ENCODE data around the gene KLHDC8B. TPM values are rescaled to one million over a fixed set of nuclear protein-coding genes. Genes with fewer than 3 reads are reported as not detected.

KLHDC8B gene
- total and polyA plus RNA-seq, 3 donors from 2014 or later = 55.8 to 78.2 (median 56.6) TPM

- Histone ChIP-seq H3K36me3 (ENCODE audit: low read depth, missing control alignments) (no peaks in the 10 kb centered on the region), H3K27me3 (no peaks in the 10 kb centered on the region), H3K9me3 (no peaks in the 10 kb centered on the region), H3K4me1 (no peaks in the 10 kb centered on the region), H3K4me3 (no peak overlapping the region), H3K27ac (no peak overlapping the region)
- TF ChIP-seq, protein P1, sequence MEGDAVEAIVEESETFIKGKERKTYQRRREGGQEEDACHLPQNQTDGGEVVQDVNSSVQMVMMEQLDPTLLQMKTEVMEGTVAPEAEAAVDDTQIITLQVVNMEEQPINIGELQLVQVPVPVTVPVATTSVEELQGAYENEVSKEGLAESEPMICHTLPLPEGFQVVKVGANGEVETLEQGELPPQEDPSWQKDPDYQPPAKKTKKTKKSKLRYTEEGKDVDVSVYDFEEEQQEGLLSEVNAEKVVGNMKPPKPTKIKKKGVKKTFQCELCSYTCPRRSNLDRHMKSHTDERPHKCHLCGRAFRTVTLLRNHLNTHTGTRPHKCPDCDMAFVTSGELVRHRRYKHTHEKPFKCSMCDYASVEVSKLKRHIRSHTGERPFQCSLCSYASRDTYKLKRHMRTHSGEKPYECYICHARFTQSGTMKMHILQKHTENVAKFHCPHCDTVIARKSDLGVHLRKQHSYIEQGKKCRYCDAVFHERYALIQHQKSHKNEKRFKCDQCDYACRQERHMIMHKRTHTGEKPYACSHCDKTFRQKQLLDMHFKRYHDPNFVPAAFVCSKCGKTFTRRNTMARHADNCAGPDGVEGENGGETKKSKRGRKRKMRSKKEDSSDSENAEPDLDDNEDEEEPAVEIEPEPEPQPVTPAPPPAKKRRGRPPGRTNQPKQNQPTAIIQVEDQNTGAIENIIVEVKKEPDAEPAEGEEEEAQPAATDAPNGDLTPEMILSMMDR (IDR thresholded peaks at IDR 0.05) = no peak
- TF ChIP-seq POLR2A (IDR thresholded peaks at IDR 0.05) = no peak
- intact Hi-C loops (cut with DNase I; ENCODE audit: low total_unique reads) = no loop called here
- WGBS, 2 donors = 76 to 86% methylated on average over 1 of the region's 1 CpG
- DNase-seq = no peak
These were observed 14.1 kb upstream of the KLHDC8B start for GRCh38 chr3:49157289-49157688.

- 74 to 84% methylated on average over 5 of the region's 5 CpGs for WGBS, 2 donors
- peak; percentile 47 for DNase-seq
- TF ChIP-seq, protein P1 (IDR thresholded peaks at IDR 0.05) = no peak
- TF ChIP-seq POLR2A (IDR thresholded peaks at IDR 0.05) = no peak
These were observed 13.2 kb upstream of the KLHDC8B start for GRCh38 chr3:49158103-49158709.

GRCh38 chr3:49158792-49159191, 12.6 kb upstream of the KLHDC8B start:
- Histone ChIP-seq H3K9me3 (no peaks in the 10 kb centered on the region), H3K4me3 (no peak overlapping the region), H3K27me3 (no peaks in the 10 kb centered on the region), H3K4me1 (no peaks in the 10 kb centered on the region), H3K27ac (no peak overlapping the region), H3K36me3 (ENCODE audit: low read depth, missing control alignments) (no peaks in the 10 kb centered on the region)
- WGBS, 2 donors = 53 to 100% methylated on average over 1 to 2 of the region's 2 CpGs
- TF ChIP-seq, protein P1 (IDR thresholded peaks at IDR 0.05) = no peak
- no peak for DNase-seq
- intact Hi-C loops (cut with DNase I; ENCODE audit: low total_unique reads) = no loop called here

More at GRCh38 chr3:49158103-49158709, 13.2 kb upstream of the KLHDC8B start:
- intact Hi-C loops (cut with DNase I; ENCODE audit: low total_unique reads) = no loop called here
- H3K36me3 ChIP-seq (ENCODE audit: low read depth, missing control alignments) = no peaks in the 10 kb centered on the region
- H3K9me3 ChIP-seq = no peaks in the 10 kb centered on the region
- H3K4me1 ChIP-seq = no peaks in the 10 kb centered on the region
- H3K27me3 ChIP-seq = no peaks in the 10 kb centered on the region
- H3K27ac ChIP-seq = no peak overlapping the region
- no peak overlapping the region for H3K4me3 ChIP-seq

- no peak overlapping the region for H3K27ac ChIP-seq
- H3K27me3 ChIP-seq = no peaks in the 10 kb centered on the region
- intact Hi-C loops (cut with DNase I; ENCODE audit: low total_unique reads) = no loop called here
- H3K4me1 ChIP-seq = peaks cover 9% of the 10 kb centered on the region
- H3K4me3 ChIP-seq = no peak overlapping the region
- H3K36me3 ChIP-seq (ENCODE audit: low read depth, missing control alignments) = no peaks in the 10 kb centered on the region
- DNase-seq = no peak
- TF ChIP-seq POLR2A (IDR thresholded peaks at IDR 0.05) = no peak
- TF ChIP-seq, protein P1 (IDR thresholded peaks at IDR 0.05) = no peak
- WGBS, 2 donors = 80 to 94% methylated on average over 1 to 2 of the region's 2 CpGs
- no peaks in the 10 kb centered on the region for H3K9me3 ChIP-seq
These were observed 10.2 kb upstream of the KLHDC8B start for GRCh38 chr3:49161197-49161596.

Data from testis (tissue), 3 donors.